GM19238 (cell line): Measurements from ENCODE around the gene PRL.

Source experiments
- DNase-seq: peaks from one replicate; pipeline ENCODE4 v3.0.0; 2011; ENCODE audit warnings: low spot score; ENCODE audit not compliant: insufficient read length

Gene PRL

DNA sequence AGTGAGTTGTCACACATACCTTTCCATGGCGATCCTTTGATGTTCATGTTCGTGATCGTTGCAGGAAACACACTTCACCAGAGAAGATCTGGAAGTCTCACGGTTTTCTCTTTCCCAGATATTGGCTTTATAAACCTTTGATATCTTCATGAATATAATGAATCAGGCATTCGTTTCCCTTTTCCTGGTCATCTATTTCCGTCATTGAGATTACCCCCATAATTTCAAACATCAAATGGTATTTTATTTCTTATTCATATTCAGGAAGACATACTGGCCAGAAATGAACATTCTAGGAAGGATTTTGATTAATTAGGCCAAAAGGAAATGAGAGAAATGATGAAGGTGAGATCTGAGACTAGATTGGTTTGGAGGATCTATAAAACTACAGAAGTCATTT, at the start of gene PRL:
PRL (minus strand) TSS at position 101 of the 400 bp plus-strand sequence; CDS start at position 47, 54 bp downstream.
- no peak for DNase-seq

GRCh38 chr6:22343864-22344263, 47.0 kb upstream of the PRL start:
- no peak for DNase-seq

GRCh38 chr6:22334778-22335177, 37.9 kb upstream of the PRL start:
- no peak for DNase-seq

DNA sequence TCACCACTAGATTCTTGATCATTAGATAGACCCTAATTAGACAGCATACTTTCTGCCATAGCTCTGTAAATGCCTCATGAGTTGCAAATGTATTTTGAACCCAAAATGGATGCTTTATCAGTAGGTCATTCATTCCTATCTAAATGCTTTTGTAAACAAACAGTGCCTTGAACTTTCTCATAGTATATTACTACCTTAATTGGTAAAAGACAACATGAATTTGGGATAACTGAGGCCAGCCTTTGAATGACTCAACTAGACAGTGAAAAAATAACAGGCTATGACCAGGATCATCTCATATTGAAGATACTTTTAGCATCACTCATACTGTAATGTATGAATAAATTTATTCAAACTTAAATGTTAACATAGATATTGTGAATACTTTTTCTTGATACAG, 37.0 kb upstream of the PRL start:
- no peak for DNase-seq

DNA sequence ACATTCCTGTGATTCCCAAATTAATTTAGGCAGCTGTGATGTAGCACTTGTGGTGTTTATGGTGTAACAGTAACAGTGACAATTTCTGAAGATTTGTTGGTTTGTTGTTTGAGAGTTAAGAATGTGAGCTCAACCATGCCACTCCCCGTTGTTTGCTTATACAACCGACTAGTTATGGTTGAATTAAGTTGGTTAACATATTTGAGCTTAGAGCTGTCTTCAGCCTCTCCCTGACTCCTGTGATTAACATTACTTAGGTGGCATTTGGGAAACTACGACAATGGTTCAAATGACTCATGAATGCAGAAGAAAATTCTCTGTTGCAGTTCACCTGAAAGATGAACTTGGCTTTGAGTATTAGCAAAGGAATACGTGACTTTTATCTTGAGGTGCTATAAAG, 35.9 kb upstream of the PRL start:
- no peak for DNase-seq

- DNase-seq, result no peak
Measured at GRCh38 chr6:22332216-22332615, 35.4 kb upstream of the PRL start.

DNA sequence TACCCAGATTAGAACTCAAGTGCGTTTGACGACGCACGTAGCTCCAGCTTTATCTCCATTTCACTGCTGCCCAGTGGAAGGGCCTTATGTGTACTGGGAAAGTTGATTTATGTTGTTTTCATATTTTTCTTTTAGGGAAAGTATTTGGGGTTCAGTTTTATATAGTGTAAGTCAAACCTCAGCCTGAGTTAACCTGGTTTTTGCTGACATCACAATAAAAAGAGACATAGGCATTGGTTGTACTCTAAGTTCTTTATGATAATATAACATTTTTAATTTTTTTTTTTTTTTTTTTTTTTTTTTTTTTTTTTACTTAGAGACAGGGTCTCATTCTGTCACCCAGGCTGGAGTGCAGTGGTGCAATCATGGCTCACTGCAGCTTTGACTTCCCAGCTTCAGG, 34.1 kb upstream of the PRL start:
- DNase-seq, result no peak

- no peak for DNase-seq
Measured at GRCh38 chr6:22328474-22328873, 31.6 kb upstream of the PRL start.

- no peak for DNase-seq
Measured at GRCh38 chr6:22327881-22328280, 31.0 kb upstream of the PRL start.

GRCh38 chr6:22326500-22326899, 29.7 kb upstream of the PRL start:
- DNase-seq, result no peak

GRCh38 chr6:22325481-22325880, 28.6 kb upstream of the PRL start:
- DNase-seq, result no peak

- DNase-seq, result no peak
Measured at GRCh38 chr6:22323848-22324247, 27.0 kb upstream of the PRL start.

GRCh38 chr6:22322103-22323030, 25.5 kb upstream of the PRL start:
- DNase-seq, result no peak

- no peak for DNase-seq
Measured at GRCh38 chr6:22320750-22321149, 23.9 kb upstream of the PRL start.

- DNase-seq, result no peak
Measured at GRCh38 chr6:22318404-22318803, 21.6 kb upstream of the PRL start.

- no peak for DNase-seq
Measured at GRCh38 chr6:22313796-22314195, 17.0 kb upstream of the PRL start.

GRCh38 chr6:22308939-22309338, 12.1 kb upstream of the PRL start:
- DNase-seq, result no peak

GRCh38 chr6:22306741-22307466, 10.1 kb upstream of the PRL start:
- no peak for DNase-seq

GRCh38 chr6:22302838-22303237, 6.0 kb upstream of the PRL start:
- DNase-seq, result no peak

- DNase-seq, result no peak
Measured at GRCh38 chr6:22300273-22300998, 3.6 kb upstream of the PRL start.

- no peak for DNase-seq
Measured at GRCh38 chr6:22298475-22298890, 1.6 kb upstream of the PRL start.

DNA sequence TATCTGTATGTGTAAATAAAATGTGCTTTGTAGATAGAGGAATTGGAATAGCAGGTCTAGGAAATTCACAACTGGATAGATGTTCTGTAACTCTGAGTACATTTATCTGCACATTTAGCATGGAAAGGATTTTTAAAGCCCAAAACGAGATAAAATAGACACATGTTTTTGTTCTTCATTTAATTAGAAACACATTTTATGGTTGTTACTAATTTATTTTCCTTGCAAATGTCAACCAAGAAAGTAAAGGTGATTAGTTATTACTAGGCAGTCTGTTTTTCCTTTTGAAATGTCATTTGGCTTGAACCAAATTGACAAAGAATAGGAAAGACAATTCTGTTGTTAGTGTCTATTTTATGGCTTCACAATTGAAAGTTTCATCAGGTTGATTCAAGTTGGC, 769 bp downstream of the PRL start:
- DNase-seq, result no peak
